Activated T-cell treated with anti-CD3 and anti-CD28 coated beads, Interleukin-2, amount 50 U/mL, for 24 hours (primary cell): Measurements from ENCODE around the gene CD151.

ENCODE experiments used
- DNase-seq: peaks from one replicate; pipeline ENCODE4 v3.0.0-alpha.2; 2020
- H3K27ac Mint-ChIP-seq: 2 replicates; pipeline ENCODE4 v1.8.0; 2020; ENCODE audit warnings: mild to moderate bottlenecking, mixed read lengths
- H3K27me3 Mint-ChIP-seq: 2 replicates; pipeline ENCODE4 v1.8.0; 2020; ENCODE audit warnings: mixed read lengths
- H3K36me3 Mint-ChIP-seq: 2 replicates; pipeline ENCODE4 v1.8.0; 2020; ENCODE audit warnings: low read depth, mixed read lengths
- H3K4me1 Mint-ChIP-seq: 2 replicates; pipeline ENCODE4 v1.8.0; 2020; ENCODE audit warnings: low read depth, mixed read lengths
- H3K4me3 Mint-ChIP-seq: 2 replicates; pipeline ENCODE4 v1.8.0; 2020; ENCODE audit warnings: mild to moderate bottlenecking, moderate library complexity, mixed read lengths
- H3K9me3 Mint-ChIP-seq: 2 replicates; pipeline ENCODE4 v1.8.0; 2020; ENCODE audit warnings: mixed read lengths

The CD151 gene

DNA sequence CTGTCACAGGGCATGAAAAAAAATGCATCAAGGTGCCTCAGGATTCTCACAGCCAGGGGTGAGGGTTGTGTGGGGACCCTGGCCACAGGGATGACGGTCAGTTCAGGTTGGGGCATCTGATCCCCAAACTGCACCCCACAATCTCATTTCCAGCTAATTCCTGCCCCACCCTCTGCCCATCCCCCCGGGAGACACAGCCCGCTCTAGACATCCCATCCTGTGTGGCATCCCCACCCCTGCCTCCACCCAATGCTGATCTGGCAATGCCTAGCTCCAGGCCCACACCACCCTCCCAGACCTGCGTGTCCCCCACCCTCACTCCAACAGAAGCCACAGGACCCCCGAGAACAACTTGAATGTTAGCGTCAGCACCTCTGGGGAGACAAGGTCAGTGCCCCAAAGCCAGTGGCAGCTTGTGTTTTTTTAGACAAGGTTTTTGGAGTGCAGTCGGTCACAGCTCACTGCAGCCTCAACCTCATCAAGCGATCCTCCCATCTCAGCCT lies 35.2 kb downstream of the CD151 start:
- peak overlapping the region; percentile 12 for H3K27ac Mint-ChIP-seq
- H3K9me3 Mint-ChIP-seq: no peaks in the 10 kb centered on the region
- H3K4me3 Mint-ChIP-seq: no peak overlapping the region
- peaks cover 25% of the 10 kb centered on the region for H3K36me3 Mint-ChIP-seq
- no peak for DNase-seq
- no peaks in the 10 kb centered on the region for H3K4me1 Mint-ChIP-seq
- H3K27me3 Mint-ChIP-seq: no peaks in the 10 kb centered on the region

DNA sequence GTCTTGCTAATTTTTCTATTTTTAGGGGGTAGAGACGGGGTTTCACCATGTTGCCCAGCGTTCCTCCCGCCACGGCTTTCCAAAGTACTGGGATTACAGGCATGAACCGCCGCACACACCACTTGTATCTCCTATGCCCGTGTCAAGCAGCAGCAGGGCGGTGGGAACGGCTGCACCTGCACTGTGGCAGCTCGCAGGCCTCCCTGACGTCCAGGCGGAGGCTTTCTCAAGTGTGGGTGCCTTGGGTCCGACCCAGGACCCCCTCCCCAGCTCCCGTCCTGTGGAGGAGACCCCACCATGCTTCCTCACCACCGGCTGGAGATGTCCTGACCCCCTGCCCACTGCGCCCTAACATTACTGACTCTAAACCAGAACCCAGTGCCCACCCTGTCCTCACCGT lies 35.6 kb downstream of the CD151 start:
- peak overlapping the region; percentile 12 for H3K27ac Mint-ChIP-seq
- H3K4me3 Mint-ChIP-seq: no peak overlapping the region
- no peaks in the 10 kb centered on the region for H3K9me3 Mint-ChIP-seq
- DNase-seq: no peak
- no peaks in the 10 kb centered on the region for H3K27me3 Mint-ChIP-seq
- H3K4me1 Mint-ChIP-seq: no peaks in the 10 kb centered on the region
- H3K36me3 Mint-ChIP-seq: peaks cover 29% of the 10 kb centered on the region

DNA sequence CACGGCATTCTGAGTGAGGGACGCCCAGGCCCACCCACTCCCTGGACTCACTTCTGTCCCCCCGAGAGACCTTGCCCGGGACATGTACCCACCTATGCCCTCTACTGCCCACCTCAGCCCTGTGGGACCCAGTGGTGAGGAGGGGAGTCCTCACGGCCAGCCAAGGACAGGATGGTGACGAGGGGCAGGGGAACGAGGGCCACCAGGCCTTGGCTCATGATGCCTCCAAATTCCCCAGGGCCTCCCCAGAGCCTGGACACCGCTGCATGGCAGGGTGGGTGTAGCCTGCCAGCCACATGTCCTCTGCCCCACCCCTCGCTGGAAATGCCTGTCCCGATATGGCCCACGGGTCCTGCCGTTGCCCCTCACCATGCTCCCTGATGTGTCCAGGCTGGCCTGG lies 36.0 kb downstream of the CD151 start:
- Mint-ChIP-seq H3K36me3 (peaks cover 33% of the 10 kb centered on the region), H3K27me3 (no peaks in the 10 kb centered on the region), H3K4me3 (no peak overlapping the region), H3K27ac (no peak overlapping the region), H3K9me3 (no peaks in the 10 kb centered on the region), H3K4me1 (no peaks in the 10 kb centered on the region)
- DNase-seq: no peak

DNA sequence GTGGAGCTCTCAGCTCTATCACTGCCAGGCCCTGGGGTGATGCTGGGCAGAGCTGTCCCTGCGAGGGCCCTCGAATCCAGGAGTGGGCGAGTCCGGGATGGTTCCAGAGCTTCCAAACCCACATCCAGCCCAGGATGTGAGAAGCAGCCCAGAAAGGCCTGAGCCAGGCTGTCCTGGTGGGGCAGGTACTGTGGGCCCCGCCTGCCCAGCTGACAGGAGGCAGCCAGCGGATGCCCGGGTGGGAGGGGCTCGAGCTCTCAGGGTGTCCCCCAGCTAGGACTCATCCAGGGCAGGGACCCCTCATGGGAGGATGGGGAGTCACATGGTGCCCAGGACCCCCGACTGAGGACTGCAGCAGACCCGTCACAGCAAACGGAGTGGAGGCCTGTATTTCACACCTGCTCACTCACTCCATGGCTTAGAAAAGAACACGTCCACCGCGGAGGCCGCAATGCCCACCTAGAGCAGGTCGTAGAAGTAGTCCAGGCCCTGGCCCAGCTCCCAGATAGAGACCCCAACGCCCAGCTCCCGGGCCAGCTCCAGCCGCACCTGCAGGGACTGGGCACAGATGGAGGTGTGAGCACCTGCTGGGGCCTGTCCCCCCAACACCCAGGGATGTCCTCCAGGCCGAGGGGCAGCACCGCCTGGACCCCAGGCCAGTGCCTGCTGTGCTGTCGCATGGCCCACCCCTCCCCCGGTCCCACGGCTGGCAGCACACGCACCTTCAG lies 36.8 kb downstream of the CD151 start:
- Mint-ChIP-seq H3K9me3 (no peaks in the 10 kb centered on the region), H3K27me3 (no peaks in the 10 kb centered on the region), H3K4me1 (no peaks in the 10 kb centered on the region), H3K27ac (no peak overlapping the region), H3K36me3 (peaks cover 37% of the 10 kb centered on the region), H3K4me3 (no peak overlapping the region)
- DNase-seq: no peak

DNA sequence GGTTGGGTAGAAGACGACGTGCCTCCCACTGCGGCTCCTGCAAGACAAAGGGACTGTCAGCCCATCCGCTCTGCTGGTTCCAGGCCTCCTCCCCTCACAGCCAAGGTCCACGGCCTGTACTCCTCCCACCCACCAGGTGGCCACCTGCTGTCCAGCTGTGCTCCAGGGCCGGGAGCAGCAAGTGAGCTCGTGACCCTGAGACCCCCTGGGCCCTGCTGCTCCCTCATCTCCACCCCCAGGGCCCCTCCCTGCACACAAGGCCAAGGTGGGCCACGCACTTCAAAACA lies 37.3 kb downstream of the CD151 start:
- no peaks in the 10 kb centered on the region for H3K27me3 Mint-ChIP-seq
- no peaks in the 10 kb centered on the region for H3K9me3 Mint-ChIP-seq
- no peak for DNase-seq
- H3K4me3 Mint-ChIP-seq: no peak overlapping the region
- H3K27ac Mint-ChIP-seq: no peak overlapping the region
- no peaks in the 10 kb centered on the region for H3K4me1 Mint-ChIP-seq
- peaks cover 40% of the 10 kb centered on the region for H3K36me3 Mint-ChIP-seq

DNA sequence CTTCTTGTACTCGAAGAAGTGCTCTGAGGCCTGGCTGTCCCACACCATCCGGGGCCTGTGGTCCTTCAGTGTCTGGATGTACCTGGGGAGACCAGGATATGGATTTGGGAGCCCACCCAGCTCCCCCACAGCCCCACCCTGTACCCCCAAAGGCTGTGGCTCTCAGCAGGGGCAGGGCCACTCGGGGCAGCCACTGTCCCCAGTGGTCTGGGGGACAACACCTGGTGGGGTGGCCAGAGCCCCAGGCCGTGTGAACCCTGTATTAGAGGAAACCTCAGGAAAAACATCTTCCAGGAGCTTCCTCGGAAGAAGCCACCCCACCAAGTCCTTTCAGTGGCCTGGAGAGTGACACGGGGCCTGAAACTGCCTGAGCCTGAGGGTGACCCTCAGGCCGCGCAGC lies 37.7 kb downstream of the CD151 start:
- H3K36me3 Mint-ChIP-seq: peaks cover 44% of the 10 kb centered on the region
- no peaks in the 10 kb centered on the region for H3K27me3 Mint-ChIP-seq
- no peaks in the 10 kb centered on the region for H3K9me3 Mint-ChIP-seq
- no peaks in the 10 kb centered on the region for H3K4me1 Mint-ChIP-seq
- H3K27ac Mint-ChIP-seq: no peak overlapping the region
- DNase-seq: no peak
- H3K4me3 Mint-ChIP-seq: no peak overlapping the region

DNA sequence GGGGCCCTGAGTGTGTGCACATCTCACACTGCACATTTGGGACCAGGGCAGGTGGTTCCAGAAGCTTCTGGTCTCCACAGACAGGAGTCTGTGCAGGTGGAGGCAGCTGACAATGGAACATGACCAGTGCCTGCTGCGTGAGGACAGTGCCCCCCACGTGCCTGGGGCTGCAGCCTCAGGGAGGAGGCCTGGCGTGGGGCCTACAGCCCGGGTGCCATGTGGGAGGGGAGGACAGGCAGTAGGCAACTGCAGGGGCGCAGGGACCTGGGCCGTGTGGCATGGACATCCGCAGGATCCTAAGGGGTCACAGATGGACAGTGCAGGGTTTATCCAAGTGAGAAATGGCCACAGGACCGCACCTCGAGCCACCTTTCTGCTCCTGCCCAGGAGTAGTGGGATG lies 38.7 kb downstream of the CD151 start:
- Mint-ChIP-seq H3K9me3 (no peaks in the 10 kb centered on the region), H3K27ac (no peak overlapping the region), H3K4me3 (no peak overlapping the region), H3K4me1 (no peaks in the 10 kb centered on the region), H3K27me3 (no peaks in the 10 kb centered on the region), H3K36me3 (peaks cover 50% of the 10 kb centered on the region)
- DNase-seq: no peak

DNA sequence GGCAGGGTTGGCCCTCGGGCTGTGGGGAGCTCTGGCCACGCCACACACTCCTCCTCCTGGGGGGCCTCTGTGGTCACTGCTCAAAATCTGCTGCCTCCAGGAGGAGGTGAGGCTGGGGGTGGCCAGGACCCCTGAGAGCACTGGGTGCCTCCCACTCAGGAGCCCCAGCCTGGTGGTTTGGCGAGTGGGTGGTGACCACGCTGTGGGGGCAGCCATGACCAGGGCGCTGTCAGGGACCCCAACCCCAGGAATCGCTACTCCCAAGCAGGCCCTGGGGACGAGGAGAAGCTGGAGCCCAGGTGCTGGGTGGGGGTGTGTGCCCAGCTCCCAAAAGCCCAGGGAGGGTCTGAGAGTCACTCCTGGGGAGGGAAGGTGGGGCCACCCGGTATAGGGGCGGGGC lies 40.0 kb downstream of the CD151 start:
- Mint-ChIP-seq H3K36me3 (peaks cover 56% of the 10 kb centered on the region), H3K4me3 (no peak overlapping the region), H3K4me1 (no peaks in the 10 kb centered on the region), H3K27ac (no peak overlapping the region), H3K27me3 (no peaks in the 10 kb centered on the region), H3K9me3 (no peaks in the 10 kb centered on the region)
- DNase-seq: no peak

DNA sequence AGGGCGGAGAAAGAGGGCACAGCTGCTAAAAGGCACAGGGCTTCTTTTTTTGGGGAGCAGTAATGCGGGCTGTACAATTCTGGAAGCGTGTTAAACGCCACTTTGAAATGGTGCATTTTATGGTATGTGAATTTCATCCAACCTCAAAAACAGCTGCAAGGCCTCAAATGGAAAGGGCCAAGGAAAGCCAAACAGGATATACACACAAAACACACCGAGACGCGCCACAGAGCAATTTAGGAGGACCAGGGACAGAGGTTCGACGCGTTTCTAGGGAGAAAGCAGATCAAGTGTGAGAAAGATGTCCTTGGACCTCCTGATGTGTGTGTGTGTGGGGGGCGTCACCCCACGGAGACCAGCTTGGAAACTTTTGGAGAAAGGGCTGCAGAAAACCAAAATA lies 41.0 kb downstream of the CD151 start:
- H3K4me3 Mint-ChIP-seq: no peak overlapping the region
- peaks cover 55% of the 10 kb centered on the region for H3K36me3 Mint-ChIP-seq
- no peak overlapping the region for H3K27ac Mint-ChIP-seq
- H3K4me1 Mint-ChIP-seq: no peaks in the 10 kb centered on the region
- no peaks in the 10 kb centered on the region for H3K9me3 Mint-ChIP-seq
- no peak for DNase-seq
- H3K27me3 Mint-ChIP-seq: no peaks in the 10 kb centered on the region

DNA sequence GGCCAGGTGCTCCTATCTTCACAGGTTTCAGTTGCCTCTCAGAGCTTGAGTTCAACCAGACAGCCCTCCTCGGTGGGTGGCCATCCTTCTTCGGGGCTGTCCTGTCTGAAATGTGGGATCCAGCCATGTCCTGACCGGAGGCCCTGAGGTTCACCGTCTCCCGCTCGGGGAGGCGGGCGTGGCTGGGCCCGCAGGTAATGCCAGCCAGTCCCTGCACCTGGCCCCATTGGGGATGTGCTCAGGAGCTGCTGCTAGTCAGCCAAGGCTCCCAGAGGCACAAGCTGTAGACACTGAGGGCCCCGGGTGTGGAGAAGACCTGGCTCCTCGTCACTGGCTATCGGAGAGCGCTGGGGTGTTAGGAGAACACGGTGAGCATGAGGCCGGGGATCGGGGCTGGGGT lies 42.5 kb downstream of the CD151 start:
- peak overlapping the region; percentile 5 for H3K27ac Mint-ChIP-seq
- no peaks in the 10 kb centered on the region for H3K27me3 Mint-ChIP-seq
- no peaks in the 10 kb centered on the region for H3K4me1 Mint-ChIP-seq
- no peaks in the 10 kb centered on the region for H3K9me3 Mint-ChIP-seq
- H3K36me3 Mint-ChIP-seq: peaks cover 62% of the 10 kb centered on the region
- H3K4me3 Mint-ChIP-seq: no peak overlapping the region
- no peak for DNase-seq

DNA sequence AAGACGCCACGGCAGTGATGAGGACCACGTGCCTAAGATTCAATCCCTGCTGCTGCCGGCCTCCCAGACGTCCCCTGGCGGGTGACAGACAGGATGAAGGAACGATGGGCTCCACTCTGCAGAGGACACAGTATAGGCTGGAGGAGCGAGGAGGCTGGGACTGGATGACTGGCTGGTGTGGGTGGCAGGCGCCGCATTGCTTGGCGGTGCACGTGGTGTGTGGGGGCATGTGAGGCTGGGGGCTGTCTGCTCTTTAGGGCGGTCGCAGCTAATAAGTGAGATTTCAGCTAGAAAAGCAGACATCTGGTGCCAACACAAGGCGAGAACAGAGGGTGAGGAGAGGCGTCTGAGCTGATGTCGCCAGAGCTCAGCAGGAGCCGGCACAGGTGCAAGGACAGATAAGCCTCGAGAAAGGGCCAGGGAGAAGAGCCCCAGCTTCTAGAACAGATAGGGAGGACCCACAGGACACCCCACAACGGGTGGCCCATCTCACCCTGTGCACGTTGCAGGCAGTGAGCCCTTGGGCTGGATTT lies 43.1 kb downstream of the CD151 start:
- Mint-ChIP-seq H3K27me3 (no peaks in the 10 kb centered on the region), H3K27ac (no peak overlapping the region), H3K4me3 (no peak overlapping the region), H3K9me3 (no peaks in the 10 kb centered on the region), H3K4me1 (no peaks in the 10 kb centered on the region), H3K36me3 (peaks cover 68% of the 10 kb centered on the region)
- DNase-seq: no peak

DNA sequence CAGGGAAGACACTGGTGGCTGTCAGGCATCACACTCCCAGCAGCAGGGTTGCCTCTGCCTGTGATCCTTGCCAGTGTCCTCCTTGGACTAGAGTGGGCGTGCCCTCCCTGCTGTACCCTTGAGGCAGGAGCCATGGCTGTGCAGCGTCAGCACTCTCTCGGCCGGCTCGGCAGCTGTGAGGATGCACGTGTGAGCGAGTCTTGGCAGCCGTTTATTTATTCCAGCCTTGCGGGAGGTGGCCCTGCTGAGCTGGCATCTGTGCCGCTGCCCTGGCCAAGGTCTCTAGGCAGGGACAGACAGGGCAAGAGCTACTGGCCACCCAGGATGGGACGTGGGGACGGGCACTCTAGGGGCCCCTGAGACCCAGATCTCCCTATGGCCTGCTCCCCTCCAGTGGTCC lies 43.8 kb downstream of the CD151 start:
- no peak for DNase-seq

DNA sequence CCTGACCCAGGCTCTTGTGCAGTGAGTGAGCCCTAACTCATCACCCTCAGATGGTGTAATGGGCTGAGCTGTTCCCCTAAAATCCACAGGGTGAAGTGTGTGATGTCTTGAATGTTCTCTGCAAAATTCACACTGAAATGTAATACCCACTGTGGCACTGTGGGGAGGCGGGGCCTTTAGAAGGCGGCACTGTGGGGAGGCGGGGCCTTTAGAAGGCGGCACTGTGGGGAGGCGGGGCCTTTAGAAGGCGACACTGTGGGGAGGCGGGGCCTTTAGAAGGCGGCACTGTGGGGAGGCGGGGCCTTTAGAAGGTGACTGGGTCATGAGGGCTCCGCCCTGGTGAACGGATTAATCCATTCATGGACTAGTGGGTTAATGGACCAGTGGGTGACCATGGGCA lies 44.8 kb downstream of the CD151 start:
- Mint-ChIP-seq H3K9me3 (no peaks in the 10 kb centered on the region), H3K27ac (no peak overlapping the region), H3K4me3 (no peak overlapping the region), H3K36me3 (peaks cover 74% of the 10 kb centered on the region), H3K4me1 (no peaks in the 10 kb centered on the region), H3K27me3 (no peaks in the 10 kb centered on the region)
- DNase-seq: no peak

More for the DNA sequence above, 43.8 kb downstream of the CD151 start:
- H3K4me3 Mint-ChIP-seq: no peak overlapping the region
- peaks cover 72% of the 10 kb centered on the region for H3K36me3 Mint-ChIP-seq
- H3K27me3 Mint-ChIP-seq: no peaks in the 10 kb centered on the region
- no peak overlapping the region for H3K27ac Mint-ChIP-seq
- no peaks in the 10 kb centered on the region for H3K9me3 Mint-ChIP-seq
- H3K4me1 Mint-ChIP-seq: no peaks in the 10 kb centered on the region

DNA sequence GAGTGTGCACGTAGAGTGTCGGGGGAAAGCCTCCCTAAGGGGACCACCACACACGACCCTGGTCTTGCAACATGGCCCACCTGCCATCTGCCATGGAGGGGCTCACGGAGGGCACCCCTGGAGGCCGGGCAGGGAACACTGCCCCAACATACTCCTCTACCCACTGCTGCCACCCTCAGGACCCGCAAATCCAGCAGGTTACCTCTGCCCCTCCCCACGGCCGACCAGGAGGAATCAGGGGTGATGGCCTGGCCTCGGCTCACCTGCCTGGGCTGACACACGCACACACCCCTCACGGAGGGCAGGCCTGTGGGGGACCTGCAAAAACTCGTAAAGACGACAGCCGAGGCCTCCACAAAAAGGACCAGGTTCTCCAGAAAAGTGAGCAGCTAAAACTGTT lies 47.7 kb downstream of the CD151 start:
- Mint-ChIP-seq H3K4me1 (no peaks in the 10 kb centered on the region), H3K36me3 (peaks cover 78% of the 10 kb centered on the region), H3K4me3 (no peak overlapping the region), H3K9me3 (no peaks in the 10 kb centered on the region), H3K27ac (no peak overlapping the region), H3K27me3 (no peaks in the 10 kb centered on the region)
- DNase-seq: no peak

DNA sequence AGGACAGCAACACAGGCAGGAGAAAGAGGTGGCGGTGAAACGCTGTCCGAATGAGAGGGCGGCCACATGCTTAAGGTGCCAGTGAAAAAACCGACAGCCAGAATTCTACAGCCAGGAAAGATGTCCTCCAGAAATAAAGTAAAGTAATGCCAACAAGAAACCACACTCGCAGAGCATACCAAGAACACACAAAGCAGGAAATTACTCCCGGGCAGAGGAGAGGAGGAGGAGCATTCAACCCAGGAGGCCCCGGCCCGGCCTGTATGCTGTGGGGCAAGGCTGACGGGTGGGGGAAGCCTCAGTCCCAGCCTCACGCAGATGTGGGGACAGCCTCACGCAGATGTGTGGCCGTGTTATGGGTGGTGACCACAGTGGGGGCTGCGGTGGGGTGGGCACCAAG lies 49.8 kb downstream of the CD151 start:
- Mint-ChIP-seq H3K27me3 (no peaks in the 10 kb centered on the region), H3K4me1 (no peaks in the 10 kb centered on the region), H3K36me3 (peaks cover 81% of the 10 kb centered on the region), H3K4me3 (no peak overlapping the region), H3K27ac (no peak overlapping the region), H3K9me3 (no peaks in the 10 kb centered on the region)
- DNase-seq: no peak

DNA sequence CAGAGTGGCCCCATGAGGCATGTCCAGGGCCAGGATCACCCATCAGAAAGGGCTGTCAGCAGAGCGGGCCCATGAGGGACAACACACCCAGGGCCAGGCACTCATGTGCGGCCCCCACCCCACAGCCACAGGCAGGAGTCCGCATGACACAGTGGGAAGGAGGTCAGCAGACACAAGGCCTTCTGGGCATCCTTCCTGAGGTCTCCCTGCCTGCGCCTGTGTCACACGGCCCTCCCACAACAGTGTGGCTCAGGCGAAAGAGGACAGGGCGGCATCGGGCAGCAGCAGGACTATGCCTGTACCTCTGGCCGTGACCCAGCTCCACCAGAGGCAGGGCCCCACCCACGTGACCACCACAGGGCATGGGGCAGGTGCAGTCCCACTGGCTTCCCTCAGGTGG lies 50.8 kb downstream of the CD151 start:
- no peak overlapping the region for H3K4me3 Mint-ChIP-seq
- no peaks in the 10 kb centered on the region for H3K27me3 Mint-ChIP-seq
- H3K9me3 Mint-ChIP-seq: no peaks in the 10 kb centered on the region
- no peak for DNase-seq
- H3K27ac Mint-ChIP-seq: no peak overlapping the region
- peaks cover 83% of the 10 kb centered on the region for H3K36me3 Mint-ChIP-seq
- no peaks in the 10 kb centered on the region for H3K4me1 Mint-ChIP-seq
